ENCODE measurements around the gene BLNK. TPM values are rescaled to one million over a fixed set of nuclear protein-coding genes. Genes with fewer than 3 reads are reported as not detected.

Gene BLNK
- total and polyA plus RNA-seq, 4 donors, result 4.1 to 18.7 (median 6.4) TPM

DNA sequence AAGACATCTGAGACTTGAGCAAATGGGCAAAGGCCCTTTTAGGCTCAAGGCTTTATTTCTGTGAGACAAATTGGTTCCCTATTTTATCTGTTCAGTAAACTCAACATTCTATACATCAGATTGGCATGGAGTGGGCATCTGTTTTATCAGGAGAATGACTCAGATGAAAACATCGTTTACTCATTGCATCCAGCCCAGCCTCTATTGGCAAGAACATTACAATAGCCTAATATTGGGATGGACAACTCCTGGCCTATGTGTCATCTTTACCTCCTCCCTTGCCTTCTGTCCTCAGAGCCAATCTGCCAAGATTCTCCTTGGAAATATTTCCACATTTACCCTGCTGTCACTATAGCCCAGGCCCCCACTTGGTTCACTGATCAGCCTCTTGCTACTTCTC, 5.5 kb upstream of the BLNK start:
- Histone ChIP-seq H3K9me3 (ENCODE audit: control insufficient read depth in 4 of 4, insufficient read depth in 3 of 4, low read length in 3 of 4) (no peaks in the 10 kb centered on the region), H3K36me3 (ENCODE audit: control insufficient read depth in 4 of 4, insufficient read depth in 4 of 4, low read length in 4 of 4) (no peaks in the 10 kb centered on the region), H3K27me3 (ENCODE audit: control insufficient read depth in 3 of 3, insufficient read depth in 3 of 3, low read length in 2 of 3) (peaks cover 0 to 2% (median 0%) of the 10 kb centered on the region in 3 donors), H3K27ac (ENCODE audit: low read depth in 1 of 2, low read length in 1 of 2) (no peak overlapping the region), H3K9ac (ENCODE audit: insufficient read depth in 1 of 2, low read length in 2 of 2) (no peak overlapping the region), H3K4me1 (ENCODE audit: control insufficient read depth in 5 of 5, insufficient read depth in 5 of 5, low read length in 5 of 5) (peaks cover 2 to 24% (median 4%) of the 10 kb centered on the region in 5 donors), H3K4me3 (no peak overlapping the region)
- WGBS, 2 donors, result 80 to 87% methylated on average over 1 of the region's 1 CpG
- no peak for ATAC-seq (ENCODE audit: insufficient read depth, low FRiP score)
- TF ChIP-seq, protein P1, sequence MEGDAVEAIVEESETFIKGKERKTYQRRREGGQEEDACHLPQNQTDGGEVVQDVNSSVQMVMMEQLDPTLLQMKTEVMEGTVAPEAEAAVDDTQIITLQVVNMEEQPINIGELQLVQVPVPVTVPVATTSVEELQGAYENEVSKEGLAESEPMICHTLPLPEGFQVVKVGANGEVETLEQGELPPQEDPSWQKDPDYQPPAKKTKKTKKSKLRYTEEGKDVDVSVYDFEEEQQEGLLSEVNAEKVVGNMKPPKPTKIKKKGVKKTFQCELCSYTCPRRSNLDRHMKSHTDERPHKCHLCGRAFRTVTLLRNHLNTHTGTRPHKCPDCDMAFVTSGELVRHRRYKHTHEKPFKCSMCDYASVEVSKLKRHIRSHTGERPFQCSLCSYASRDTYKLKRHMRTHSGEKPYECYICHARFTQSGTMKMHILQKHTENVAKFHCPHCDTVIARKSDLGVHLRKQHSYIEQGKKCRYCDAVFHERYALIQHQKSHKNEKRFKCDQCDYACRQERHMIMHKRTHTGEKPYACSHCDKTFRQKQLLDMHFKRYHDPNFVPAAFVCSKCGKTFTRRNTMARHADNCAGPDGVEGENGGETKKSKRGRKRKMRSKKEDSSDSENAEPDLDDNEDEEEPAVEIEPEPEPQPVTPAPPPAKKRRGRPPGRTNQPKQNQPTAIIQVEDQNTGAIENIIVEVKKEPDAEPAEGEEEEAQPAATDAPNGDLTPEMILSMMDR (IDR thresholded peaks at IDR 0.05; ENCODE audit: control extremely low read depth, extremely low read depth), result no peak
- DNase-seq, result no peak

DNA sequence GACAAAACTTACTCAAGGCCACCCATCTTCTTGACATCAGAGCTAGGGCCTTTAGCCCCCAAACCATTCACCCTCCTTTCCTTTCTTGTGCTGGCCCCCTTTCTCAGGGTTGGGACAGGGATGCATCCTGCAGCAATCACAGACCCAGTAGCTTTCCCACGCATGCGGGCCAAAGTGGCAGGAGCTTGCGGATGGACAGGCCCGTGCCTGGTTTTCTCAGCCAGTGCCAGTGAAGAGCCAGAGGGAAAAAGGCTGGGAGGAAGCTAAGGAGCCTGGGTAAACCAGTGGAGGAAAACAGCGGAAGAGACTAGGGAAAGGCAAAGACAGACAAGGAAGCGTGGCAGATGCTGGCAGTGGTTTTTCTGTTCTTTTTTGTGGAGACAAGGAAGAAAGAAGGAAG, 5.1 kb upstream of the BLNK start:
- Histone ChIP-seq H3K9ac (ENCODE audit: insufficient read depth in 1 of 2, low read length in 2 of 2) (no peak overlapping the region), H3K4me1 (ENCODE audit: control insufficient read depth in 5 of 5, insufficient read depth in 5 of 5, low read length in 5 of 5) (peaks cover 2 to 27% (median 4%) of the 10 kb centered on the region in 5 donors), H3K4me3 (no peak overlapping the region), H3K9me3 (ENCODE audit: control insufficient read depth in 4 of 4, insufficient read depth in 3 of 4, low read length in 3 of 4) (no peaks in the 10 kb centered on the region), H3K36me3 (ENCODE audit: control insufficient read depth in 4 of 4, insufficient read depth in 4 of 4, low read length in 4 of 4) (no peaks in the 10 kb centered on the region), H3K27ac (ENCODE audit: low read depth in 1 of 2, low read length in 1 of 2) (peak overlapping the region in 1 of 2 donors; percentile 70), H3K27me3 (ENCODE audit: control insufficient read depth in 3 of 3, insufficient read depth in 3 of 3, low read length in 2 of 3) (peaks cover 0 to 2% (median 0%) of the 10 kb centered on the region in 3 donors)
- TF ChIP-seq, protein P1 (IDR thresholded peaks at IDR 0.05; ENCODE audit: control extremely low read depth, extremely low read depth), result no peak
- ATAC-seq (ENCODE audit: insufficient read depth, low FRiP score), result no peak
- DNase-seq, result no peak
- 95 to 96% methylated on average over 6 of the region's 6 CpGs for WGBS, 2 donors

DNA sequence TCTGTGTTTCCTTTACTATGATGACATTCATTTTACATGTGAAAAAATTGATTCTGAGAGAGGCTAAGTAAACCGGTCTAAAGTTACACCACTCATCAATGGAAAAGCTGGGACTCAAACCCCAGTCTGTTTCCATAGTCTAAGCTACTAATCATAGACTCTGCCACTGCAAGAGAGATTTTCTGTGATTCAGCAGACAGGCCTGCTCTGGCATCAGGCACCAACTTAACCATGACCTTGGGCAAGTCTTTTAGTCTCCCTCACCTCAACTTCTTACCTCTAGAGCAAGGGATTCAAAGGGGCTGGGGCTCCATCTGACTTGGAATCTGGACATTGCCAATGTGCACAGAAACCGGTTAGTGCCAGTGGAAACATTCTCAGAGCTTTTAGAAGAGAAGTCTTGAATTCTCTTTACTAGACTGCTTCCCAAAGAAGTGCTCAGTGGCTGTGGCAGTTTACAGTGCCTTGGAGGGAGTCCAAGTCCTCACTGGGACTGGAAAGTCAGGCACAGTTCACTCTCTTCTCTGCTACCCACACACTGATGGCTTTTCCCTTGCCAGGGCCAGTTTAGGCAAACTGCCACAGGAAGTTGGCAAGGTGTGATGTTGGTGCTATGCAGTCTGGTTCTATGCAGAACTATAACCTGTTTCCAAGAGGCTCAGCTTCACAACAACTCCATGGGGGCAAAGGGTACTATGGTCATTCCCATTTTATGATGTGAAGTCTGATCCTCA, 4.5 kb upstream of the BLNK start:
- Histone ChIP-seq H3K36me3 (ENCODE audit: control insufficient read depth in 4 of 4, insufficient read depth in 4 of 4, low read length in 4 of 4) (no peaks in the 10 kb centered on the region), H3K27me3 (ENCODE audit: control insufficient read depth in 3 of 3, insufficient read depth in 3 of 3, low read length in 2 of 3) (peaks cover 0 to 2% (median 0%) of the 10 kb centered on the region in 3 donors), H3K27ac (ENCODE audit: low read depth in 1 of 2, low read length in 1 of 2) (peak overlapping the region in 1 of 2 donors; percentile 70), H3K4me1 (ENCODE audit: control insufficient read depth in 5 of 5, insufficient read depth in 5 of 5, low read length in 5 of 5) (peaks cover 2 to 27% (median 4%) of the 10 kb centered on the region in 5 donors), H3K9me3 (ENCODE audit: control insufficient read depth in 4 of 4, insufficient read depth in 3 of 4, low read length in 3 of 4) (no peaks in the 10 kb centered on the region), H3K4me3 (no peak overlapping the region), H3K9ac (ENCODE audit: insufficient read depth in 1 of 2, low read length in 2 of 2) (no peak overlapping the region)
- ATAC-seq (ENCODE audit: insufficient read depth, low FRiP score) (no peak), DNase-seq (peak in 1 of 3 donors; percentile 70)
- 81 to 85% methylated on average over 2 of the region's 2 CpGs for WGBS, 2 donors
- TF ChIP-seq, protein P1 (IDR thresholded peaks at IDR 0.05; ENCODE audit: control extremely low read depth, extremely low read depth), result no peak

Measured in lung (tissue), 12 donors.